GM06990 (cell line): ENCODE data around the gene F8A1.
"Not testable (repeated sequence)": the region's sequence is repeated elsewhere in the genome, so short reads cannot be mapped to it uniquely, and the experiment has no call there.

Source experiments
- DNase-seq: peaks from one replicate; pipeline ENCODE4 v3.0.0-alpha.2; 2011; ENCODE audit not compliant: insufficient read length; ENCODE audit errors: extremely low read depth
- H3K27me3 ChIP-seq: replicated peaks from 2 replicates; pipeline ENCODE4 v1.6.0; 2011; ENCODE audit warnings: low read length; ENCODE audit not compliant: control insufficient read depth, insufficient read depth
- H3K36me3 ChIP-seq: 2 replicates; pipeline ENCODE4 v1.5.1; 2011; ENCODE audit warnings: low read length; ENCODE audit not compliant: control insufficient read depth, insufficient read depth
- H3K4me3 ChIP-seq: replicated peaks from 2 replicates; pipeline ENCODE4 v1.5.1; 2011; ENCODE audit warnings: low read depth, mild to moderate bottlenecking, control low read depth, low read length
- TF ChIP-seq, protein P1 (sequence below): IDR thresholded peaks from 2 replicates; pipeline ENCODE4 v1.5.1; 2011; ENCODE audit warnings: low read length, control low read depth, mild to moderate bottlenecking, inconsistent platforms; ENCODE audit not compliant: insufficient read depth, poor library complexity, severe bottlenecking

Gene F8A1

DNA sequence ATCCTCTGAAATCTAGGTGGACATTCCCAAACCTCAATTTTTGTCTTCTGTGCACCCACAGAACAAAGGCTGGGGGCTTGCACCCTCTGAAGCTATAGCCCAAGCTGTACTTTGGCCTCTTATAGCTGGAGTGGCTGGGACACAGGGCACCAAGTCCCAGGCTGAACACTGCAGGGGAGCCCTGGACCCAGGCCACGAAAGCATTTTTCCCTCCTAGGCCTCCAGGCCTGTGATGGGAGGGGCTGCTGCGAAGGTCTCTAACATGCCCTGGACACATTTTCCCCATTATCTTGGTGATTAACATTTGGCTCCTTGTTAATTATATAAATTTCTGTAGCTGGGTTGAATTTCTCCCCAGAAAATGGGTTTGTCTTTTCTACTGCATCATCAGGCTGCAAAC lies 27.9 kb downstream of the F8A1 start:
- DNase-seq, result no peak
- Histone ChIP-seq H3K36me3 (no peaks in the 10 kb centered on the region), H3K27me3 (no peaks in the 10 kb centered on the region), H3K4me3 (no peak overlapping the region)
- TF ChIP-seq, protein P1, sequence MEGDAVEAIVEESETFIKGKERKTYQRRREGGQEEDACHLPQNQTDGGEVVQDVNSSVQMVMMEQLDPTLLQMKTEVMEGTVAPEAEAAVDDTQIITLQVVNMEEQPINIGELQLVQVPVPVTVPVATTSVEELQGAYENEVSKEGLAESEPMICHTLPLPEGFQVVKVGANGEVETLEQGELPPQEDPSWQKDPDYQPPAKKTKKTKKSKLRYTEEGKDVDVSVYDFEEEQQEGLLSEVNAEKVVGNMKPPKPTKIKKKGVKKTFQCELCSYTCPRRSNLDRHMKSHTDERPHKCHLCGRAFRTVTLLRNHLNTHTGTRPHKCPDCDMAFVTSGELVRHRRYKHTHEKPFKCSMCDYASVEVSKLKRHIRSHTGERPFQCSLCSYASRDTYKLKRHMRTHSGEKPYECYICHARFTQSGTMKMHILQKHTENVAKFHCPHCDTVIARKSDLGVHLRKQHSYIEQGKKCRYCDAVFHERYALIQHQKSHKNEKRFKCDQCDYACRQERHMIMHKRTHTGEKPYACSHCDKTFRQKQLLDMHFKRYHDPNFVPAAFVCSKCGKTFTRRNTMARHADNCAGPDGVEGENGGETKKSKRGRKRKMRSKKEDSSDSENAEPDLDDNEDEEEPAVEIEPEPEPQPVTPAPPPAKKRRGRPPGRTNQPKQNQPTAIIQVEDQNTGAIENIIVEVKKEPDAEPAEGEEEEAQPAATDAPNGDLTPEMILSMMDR, result no peak

DNA sequence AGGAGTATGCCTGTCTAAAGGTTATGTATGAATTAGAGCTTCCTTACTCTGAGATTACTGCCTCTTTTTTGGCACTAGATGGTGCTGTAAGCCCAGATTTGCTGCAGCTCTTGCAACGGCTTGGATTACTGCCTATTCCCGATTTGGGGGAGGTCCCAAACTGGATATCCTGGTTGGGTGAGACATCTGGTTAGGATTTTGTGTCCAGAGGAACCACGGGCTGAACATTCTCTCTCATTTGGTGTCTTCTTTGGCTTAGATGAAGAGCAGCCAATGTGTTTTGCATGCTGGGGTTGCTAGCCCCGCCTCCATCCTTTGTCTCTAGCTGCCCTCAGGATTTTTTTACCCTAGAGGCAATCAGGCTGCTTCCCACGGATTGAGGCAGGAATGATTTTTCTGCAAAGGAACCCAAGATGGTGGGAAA lies 31.9 kb downstream of the F8A1 start:
- TF ChIP-seq, protein P1, result peak; percentile 75
- Histone ChIP-seq H3K27me3 (no peaks in the 10 kb centered on the region), H3K36me3 (no peaks in the 10 kb centered on the region), H3K4me3 (peak overlapping the region; percentile 35)
- peak; percentile 40 for DNase-seq

DNA sequence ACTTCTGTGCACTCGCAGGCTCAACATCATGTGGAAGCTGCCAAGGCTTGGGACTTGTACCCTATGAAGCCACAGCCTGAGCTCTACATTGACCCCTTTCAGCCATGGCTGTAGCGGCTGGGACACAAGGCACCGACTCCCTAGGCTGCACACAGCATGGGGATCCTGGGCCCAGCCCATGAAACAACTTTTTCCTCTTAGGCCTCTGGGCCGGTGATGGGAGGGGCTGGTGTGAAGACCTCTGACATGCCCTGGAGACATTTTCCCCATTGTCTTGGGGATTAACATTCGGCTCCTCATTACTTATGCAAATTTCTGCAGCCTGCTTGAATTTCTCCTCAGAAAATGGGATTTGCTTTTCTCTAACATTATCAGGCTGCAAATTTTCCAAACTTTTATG lies 38.6 kb downstream of the F8A1 start:
- not testable (repeated sequence) for H3K27me3 ChIP-seq, DNase-seq, H3K36me3 ChIP-seq, H3K4me3 ChIP-seq
